GM21528 (cell line): ENCODE measurements around the gene SLC1A2.

ENCODE experiments used
- ATAC-seq: cut with Tn5 transposase; IDR thresholded peaks from one replicate; pipeline ENCODE4 v1.9.1; 2021; ENCODE audit warnings: mild to moderate bottlenecking, moderate library complexity; ENCODE audit not compliant: unreplicated experiment, low FRiP score

Gene SLC1A2

GRCh38 chr11:35380603-35381002 is 38.8 kb downstream of the SLC1A2 start:
- no peak for ATAC-seq

GRCh38 chr11:35377262-35377661 is 42.1 kb downstream of the SLC1A2 start:
- no peak for ATAC-seq

GRCh38 chr11:35376613-35377012 is 42.7 kb downstream of the SLC1A2 start:
- ATAC-seq = no peak

- no peak for ATAC-seq
Measured at GRCh38 chr11:35376118-35376510, 43.2 kb downstream of the SLC1A2 start.

GRCh38 chr11:35375332-35376117 is 43.8 kb downstream of the SLC1A2 start:
- ATAC-seq = no peak

GRCh38 chr11:35373284-35373933 is 45.9 kb downstream of the SLC1A2 start:
- ATAC-seq = no peak

- ATAC-seq = no peak
Measured at GRCh38 chr11:35372565-35373283, 46.6 kb downstream of the SLC1A2 start.

GRCh38 chr11:35367491-35367890 is 51.9 kb downstream of the SLC1A2 start:
- no peak for ATAC-seq

GRCh38 chr11:35366798-35367197 is 52.6 kb downstream of the SLC1A2 start:
- ATAC-seq = no peak

GRCh38 chr11:35365961-35366360 is 53.4 kb downstream of the SLC1A2 start:
- ATAC-seq = no peak

GRCh38 chr11:35365395-35365794 is 54.0 kb downstream of the SLC1A2 start:
- no peak for ATAC-seq

GRCh38 chr11:35363854-35364780 is 55.2 kb downstream of the SLC1A2 start:
- ATAC-seq = no peak

GRCh38 chr11:35363246-35363801 is 56.0 kb downstream of the SLC1A2 start:
- no peak for ATAC-seq

- no peak for ATAC-seq
Measured at GRCh38 chr11:35362521-35362980, 56.8 kb downstream of the SLC1A2 start.

GRCh38 chr11:35360055-35360530 is 59.3 kb downstream of the SLC1A2 start:
- ATAC-seq = no peak

- ATAC-seq = no peak
Measured at GRCh38 chr11:35359321-35360054, 59.9 kb downstream of the SLC1A2 start.

GRCh38 chr11:35358391-35358790 is 61.0 kb downstream of the SLC1A2 start:
- no peak for ATAC-seq

- ATAC-seq = no peak
Measured at GRCh38 chr11:35357923-35358322, 61.4 kb downstream of the SLC1A2 start.

- no peak for ATAC-seq
Measured at GRCh38 chr11:35355102-35355749, 64.1 kb downstream of the SLC1A2 start.
